ENCODE results near the gene CDKL4.
A peak's percentile ranks its signal among the peaks of the same experiment; 100 is the strongest.

Gene CDKL4

DNA sequence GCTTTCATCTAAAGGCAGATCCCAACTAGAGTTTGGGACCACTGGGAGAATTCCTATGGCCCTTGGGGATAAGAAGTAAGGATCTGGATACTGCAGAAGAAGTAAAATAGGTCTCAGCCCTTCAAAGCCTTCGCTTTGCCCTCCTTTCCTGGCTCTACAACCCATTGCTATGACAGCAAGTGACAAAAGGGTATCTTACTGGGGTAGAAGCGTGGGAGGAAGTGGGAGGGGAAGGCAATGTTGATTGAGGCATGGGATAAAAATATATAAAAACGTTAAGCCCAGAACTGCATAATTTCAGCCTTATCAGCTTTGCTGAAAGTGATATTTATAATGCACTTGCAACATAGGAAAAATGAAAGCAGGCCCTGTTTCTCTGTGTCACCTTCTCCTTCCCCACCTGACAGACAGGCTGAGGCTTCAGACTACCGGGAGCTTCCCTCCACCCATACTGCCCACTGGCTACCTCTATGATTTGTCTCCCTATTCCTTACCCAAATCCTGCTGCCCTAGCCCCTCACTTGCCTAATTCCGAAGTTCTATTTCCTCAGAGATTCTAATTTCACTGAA, 108.0 kb downstream of the CDKL4 start (continued):
- TF ChIP-seq, protein P1, sequence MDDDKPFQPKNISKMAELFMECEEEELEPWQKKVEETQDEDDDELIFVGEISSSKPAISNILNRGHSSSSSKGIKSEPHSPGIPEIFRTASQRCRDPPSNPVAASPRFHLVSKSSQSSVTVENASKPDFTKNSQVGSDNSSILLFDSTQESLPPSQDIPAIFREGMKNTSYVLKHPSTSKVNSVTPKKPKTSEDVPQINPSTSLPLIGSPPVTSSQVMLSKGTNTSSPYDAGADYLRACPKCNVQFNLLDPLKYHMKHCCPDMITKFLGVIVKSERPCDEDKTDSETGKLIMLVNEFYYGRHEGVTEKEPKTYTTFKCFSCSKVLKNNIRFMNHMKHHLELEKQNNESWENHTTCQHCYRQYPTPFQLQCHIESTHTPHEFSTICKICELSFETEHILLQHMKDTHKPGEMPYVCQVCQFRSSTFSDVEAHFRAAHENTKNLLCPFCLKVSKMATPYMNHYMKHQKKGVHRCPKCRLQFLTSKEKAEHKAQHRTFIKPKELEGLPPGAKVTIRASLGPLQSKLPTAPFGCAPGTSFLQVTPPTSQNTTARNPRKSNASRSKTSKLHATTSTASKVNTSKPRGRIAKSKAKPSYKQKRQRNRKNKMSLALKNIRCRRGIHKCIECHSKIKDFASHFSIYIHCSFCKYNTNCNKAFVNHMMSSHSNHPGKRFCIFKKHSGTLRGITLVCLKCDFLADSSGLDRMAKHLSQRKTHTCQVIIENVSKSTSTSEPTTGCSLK (tag by site-specific recombination; IDR thresholded peaks at IDR 0.05), result no peak

DNA sequence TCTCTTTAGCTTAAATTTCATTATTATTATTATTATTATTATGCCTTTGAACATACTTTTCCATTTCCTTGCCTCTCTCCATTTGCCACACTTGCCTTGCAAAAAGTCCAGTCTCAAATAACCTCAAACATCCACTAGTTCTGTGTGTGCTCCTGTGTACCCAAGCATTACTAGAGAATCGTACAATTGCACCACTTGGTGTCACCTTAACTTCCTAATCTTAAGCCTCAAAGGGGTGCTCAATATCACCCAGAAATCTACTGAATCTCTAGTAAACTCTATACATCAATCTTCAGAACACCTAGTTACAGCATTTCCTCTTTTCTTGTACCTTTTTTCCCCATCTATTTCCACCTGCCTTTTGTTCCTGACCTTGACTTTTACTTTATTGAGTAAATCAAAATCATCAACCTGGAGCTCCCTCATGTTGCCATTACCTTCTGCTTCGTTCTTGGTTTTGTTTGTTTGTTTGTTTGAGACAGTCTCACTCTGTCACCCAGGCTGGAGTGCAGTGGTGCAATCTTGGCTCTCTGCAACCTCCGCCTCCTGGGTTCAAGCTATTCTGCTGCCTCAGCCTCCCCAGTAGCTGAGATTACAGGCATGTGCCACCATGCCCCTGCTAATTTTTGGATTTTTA, 110.4 kb downstream of the CDKL4 start:
- TF ChIP-seq ZNF610 (tag by site-specific recombination; IDR thresholded peaks at IDR 0.05; ENCODE audit: borderline replicate concordance), result peak; percentile 97
- no peak for TF ChIP-seq ZNF324 (tag by site-specific recombination; IDR thresholded peaks at IDR 0.05)
- no peak for TF ChIP-seq YY2 (tag by site-specific recombination; IDR thresholded peaks at IDR 0.05)
- TF ChIP-seq ZNF23 (tag by site-specific recombination; IDR thresholded peaks at IDR 0.05; ENCODE audit: borderline replicate concordance), result no peak
- ChIA-PET POLR2A (no interaction called here), CTCF (interaction anchor here (1.3 kb wide), 1 partner anchor 8 kb away, joined by 4 read pairs; no protein-coding TSS in a partner anchor)
- Histone ChIP-seq H3K4me3 (ENCODE audit: low read depth, low read length) (no peak overlapping the region), H3K9me3 (ENCODE audit: control insufficient read depth, insufficient read depth, low read depth, low read length) (no peaks in the 10 kb centered on the region), H3K4me1 (ENCODE audit: control insufficient read depth, insufficient read depth, low read length) (no peaks in the 10 kb centered on the region), H3K36me3 (ENCODE audit: control insufficient read depth in 2 of 2, insufficient read depth in 1 of 2, low read length in 2 of 2) (no peaks in the 10 kb centered on the region), H3K27ac (ENCODE audit: extremely low read depth, low read depth, low read length) (no peak overlapping the region)

DNA sequence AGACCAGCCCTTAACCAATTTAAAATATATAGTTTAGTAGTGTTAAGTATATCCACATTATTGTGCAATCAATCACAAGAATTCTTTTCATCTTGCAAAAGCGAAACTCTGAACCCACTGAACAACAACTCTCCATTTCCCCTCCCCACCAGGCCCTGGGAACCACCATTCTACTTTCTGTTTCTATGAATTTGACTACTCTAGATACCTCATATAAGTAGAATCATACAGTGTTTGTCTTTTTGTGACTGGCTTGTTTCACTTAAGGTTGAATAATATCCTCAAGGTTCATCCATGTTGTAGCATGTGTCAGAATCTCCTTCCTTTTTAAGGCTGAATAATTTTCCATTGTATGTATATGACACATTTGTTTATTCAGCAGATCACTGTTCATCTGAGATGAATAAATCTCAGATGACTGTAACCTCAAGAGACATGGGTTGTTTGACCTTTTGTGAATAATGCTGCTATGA, 114.8 kb downstream of the CDKL4 start:
- Histone ChIP-seq H3K9me3 (ENCODE audit: control insufficient read depth, insufficient read depth, low read depth, low read length) (no peaks in the 10 kb centered on the region), H3K36me3 (ENCODE audit: control insufficient read depth in 2 of 2, insufficient read depth in 1 of 2, low read length in 2 of 2) (no peaks in the 10 kb centered on the region), H3K27ac (ENCODE audit: extremely low read depth, low read depth, low read length) (no peak overlapping the region), H3K4me1 (ENCODE audit: control insufficient read depth, insufficient read depth, low read length) (no peaks in the 10 kb centered on the region), H3K4me3 (ENCODE audit: low read depth, low read length) (no peak overlapping the region)
- no peak for TF ChIP-seq HOXC10 (CRISPR knock-in tag; IDR thresholded peaks at IDR 0.05)
- no peak for TF ChIP-seq ZNF335 (tag by site-specific recombination; conservative IDR thresholded peaks at IDR 0.05)
- TF ChIP-seq ZNF610 (tag by site-specific recombination; IDR thresholded peaks at IDR 0.05; ENCODE audit: borderline replicate concordance), result no peak
- no peak for TF ChIP-seq ZNF785 (tag by site-specific recombination; IDR thresholded peaks at IDR 0.05)
- no peak for TF ChIP-seq ZFP37 (tag by site-specific recombination; IDR thresholded peaks at IDR 0.05)
- no peak for TF ChIP-seq OVOL3 (tag by site-specific recombination; IDR thresholded peaks at IDR 0.05)
- TF ChIP-seq ZIC2 (tag by site-specific recombination; IDR thresholded peaks at IDR 0.05), result no peak
- TF ChIP-seq ZNF354C (tag by site-specific recombination; IDR thresholded peaks at IDR 0.05; ENCODE audit: borderline replicate concordance, low read depth), result no peak
- TF ChIP-seq, protein P2, sequence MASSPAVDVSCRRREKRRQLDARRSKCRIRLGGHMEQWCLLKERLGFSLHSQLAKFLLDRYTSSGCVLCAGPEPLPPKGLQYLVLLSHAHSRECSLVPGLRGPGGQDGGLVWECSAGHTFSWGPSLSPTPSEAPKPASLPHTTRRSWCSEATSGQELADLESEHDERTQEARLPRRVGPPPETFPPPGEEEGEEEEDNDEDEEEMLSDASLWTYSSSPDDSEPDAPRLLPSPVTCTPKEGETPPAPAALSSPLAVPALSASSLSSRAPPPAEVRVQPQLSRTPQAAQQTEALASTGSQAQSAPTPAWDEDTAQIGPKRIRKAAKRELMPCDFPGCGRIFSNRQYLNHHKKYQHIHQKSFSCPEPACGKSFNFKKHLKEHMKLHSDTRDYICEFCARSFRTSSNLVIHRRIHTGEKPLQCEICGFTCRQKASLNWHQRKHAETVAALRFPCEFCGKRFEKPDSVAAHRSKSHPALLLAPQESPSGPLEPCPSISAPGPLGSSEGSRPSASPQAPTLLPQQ (tag by site-specific recombination; IDR thresholded peaks at IDR 0.05), result no peak
- TF ChIP-seq ZNF23 (tag by site-specific recombination; IDR thresholded peaks at IDR 0.05; ENCODE audit: borderline replicate concordance), result no peak
- TF ChIP-seq, protein P3, sequence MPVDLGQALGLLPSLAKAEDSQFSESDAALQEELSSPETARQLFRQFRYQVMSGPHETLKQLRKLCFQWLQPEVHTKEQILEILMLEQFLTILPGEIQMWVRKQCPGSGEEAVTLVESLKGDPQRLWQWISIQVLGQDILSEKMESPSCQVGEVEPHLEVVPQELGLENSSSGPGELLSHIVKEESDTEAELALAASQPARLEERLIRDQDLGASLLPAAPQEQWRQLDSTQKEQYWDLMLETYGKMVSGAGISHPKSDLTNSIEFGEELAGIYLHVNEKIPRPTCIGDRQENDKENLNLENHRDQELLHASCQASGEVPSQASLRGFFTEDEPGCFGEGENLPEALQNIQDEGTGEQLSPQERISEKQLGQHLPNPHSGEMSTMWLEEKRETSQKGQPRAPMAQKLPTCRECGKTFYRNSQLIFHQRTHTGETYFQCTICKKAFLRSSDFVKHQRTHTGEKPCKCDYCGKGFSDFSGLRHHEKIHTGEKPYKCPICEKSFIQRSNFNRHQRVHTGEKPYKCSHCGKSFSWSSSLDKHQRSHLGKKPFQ (tag by site-specific recombination; IDR thresholded peaks at IDR 0.05), result no peak
- TF ChIP-seq ZNF121 (tag by site-specific recombination; IDR thresholded peaks at IDR 0.05), result no peak
- ChIA-PET POLR2A (interaction anchor here (0.6 to 1.0 kb wide), 2 partner anchors 8 to 19 kb away, joined by 3 read pairs; partner anchors contain the start of gene SOS1), CTCF (interaction anchor here (0.7 kb wide), 1 partner anchor 103 kb away, joined by 4 read pairs; no protein-coding TSS in a partner anchor)
